ENCODE measurements around the gene APOBEC3B. TPM values are rescaled to one million over a fixed set of nuclear protein-coding genes. Genes with fewer than 3 reads are reported as not detected.

Gene APOBEC3B
- total RNA-seq, 2 experiments from 2014 or later: not detected

DNA sequence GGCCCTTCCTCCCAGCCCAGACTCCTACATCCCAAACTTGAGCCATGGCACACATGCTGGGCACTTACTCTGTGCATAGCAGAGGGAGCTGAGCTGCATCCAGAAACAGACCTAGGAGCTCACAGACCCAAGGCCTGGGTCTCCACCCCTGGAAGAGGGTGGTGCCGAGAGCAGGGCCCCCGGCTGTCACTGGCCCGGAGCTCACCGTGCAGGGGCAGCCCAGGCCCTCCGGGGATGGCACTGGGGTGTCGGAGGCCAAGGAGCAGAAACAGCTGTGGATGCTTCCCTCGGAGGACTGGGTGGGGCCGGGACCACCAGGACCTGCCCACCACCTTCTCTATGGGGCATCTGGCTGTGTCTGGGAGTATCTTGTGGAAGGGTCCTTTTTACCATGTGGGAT lies 29.1 kb upstream of the APOBEC3B start:
- DNase-seq (peak in 1 of 14 experiments; percentile 18), ATAC-seq (ENCODE audit: poor library complexity) (no peak)
- H3K27me3 ChIP-seq (ENCODE audit: control insufficient read depth in 1 of 2, insufficient read depth in 2 of 2, low read length in 2 of 2): no peaks in the 10 kb centered on the region
- Mint-ChIP-seq H3K4me3 (no peak overlapping the region), H3K9me3 (no peaks in the 10 kb centered on the region), H3K27me3 (peaks cover 4% of the 10 kb centered on the region), H3K36me3 (ENCODE audit: low read depth) (no peaks in the 10 kb centered on the region), H3K4me1 (ENCODE audit: low read depth) (no peaks in the 10 kb centered on the region), H3K27ac (no peak overlapping the region)
- H3K36me3 ChIP-seq (ENCODE audit: insufficient read depth, low read length): no peaks in the 10 kb centered on the region
- H3K4me3 ChIP-seq (ENCODE audit: low read length): no peak overlapping the region
- POLR2A ChIA-PET: no interaction called here
- H3K4me1 ChIP-seq (ENCODE audit: insufficient read depth, low read length): peaks cover 19% of the 10 kb centered on the region
- TF ChIP-seq, protein P1, sequence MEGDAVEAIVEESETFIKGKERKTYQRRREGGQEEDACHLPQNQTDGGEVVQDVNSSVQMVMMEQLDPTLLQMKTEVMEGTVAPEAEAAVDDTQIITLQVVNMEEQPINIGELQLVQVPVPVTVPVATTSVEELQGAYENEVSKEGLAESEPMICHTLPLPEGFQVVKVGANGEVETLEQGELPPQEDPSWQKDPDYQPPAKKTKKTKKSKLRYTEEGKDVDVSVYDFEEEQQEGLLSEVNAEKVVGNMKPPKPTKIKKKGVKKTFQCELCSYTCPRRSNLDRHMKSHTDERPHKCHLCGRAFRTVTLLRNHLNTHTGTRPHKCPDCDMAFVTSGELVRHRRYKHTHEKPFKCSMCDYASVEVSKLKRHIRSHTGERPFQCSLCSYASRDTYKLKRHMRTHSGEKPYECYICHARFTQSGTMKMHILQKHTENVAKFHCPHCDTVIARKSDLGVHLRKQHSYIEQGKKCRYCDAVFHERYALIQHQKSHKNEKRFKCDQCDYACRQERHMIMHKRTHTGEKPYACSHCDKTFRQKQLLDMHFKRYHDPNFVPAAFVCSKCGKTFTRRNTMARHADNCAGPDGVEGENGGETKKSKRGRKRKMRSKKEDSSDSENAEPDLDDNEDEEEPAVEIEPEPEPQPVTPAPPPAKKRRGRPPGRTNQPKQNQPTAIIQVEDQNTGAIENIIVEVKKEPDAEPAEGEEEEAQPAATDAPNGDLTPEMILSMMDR (IDR thresholded peaks at IDR 0.05): no peak
- CTCF ChIA-PET: no interaction called here
- H3K9me3 ChIP-seq (ENCODE audit: control insufficient read depth in 1 of 2, insufficient read depth in 1 of 2, low read length in 2 of 2): no peaks in the 10 kb centered on the region
- intact Hi-C loops (cut with DNase I, micrococcal nuclease): loop anchor here in 1 of 2 experiments (5.0 kb wide), 1 partner anchor 56 kb away; no protein-coding TSS in a partner anchor
- no peak overlapping the region for H3K27ac ChIP-seq (ENCODE audit: low read depth in 1 of 2, low read length in 2 of 2)

DNA sequence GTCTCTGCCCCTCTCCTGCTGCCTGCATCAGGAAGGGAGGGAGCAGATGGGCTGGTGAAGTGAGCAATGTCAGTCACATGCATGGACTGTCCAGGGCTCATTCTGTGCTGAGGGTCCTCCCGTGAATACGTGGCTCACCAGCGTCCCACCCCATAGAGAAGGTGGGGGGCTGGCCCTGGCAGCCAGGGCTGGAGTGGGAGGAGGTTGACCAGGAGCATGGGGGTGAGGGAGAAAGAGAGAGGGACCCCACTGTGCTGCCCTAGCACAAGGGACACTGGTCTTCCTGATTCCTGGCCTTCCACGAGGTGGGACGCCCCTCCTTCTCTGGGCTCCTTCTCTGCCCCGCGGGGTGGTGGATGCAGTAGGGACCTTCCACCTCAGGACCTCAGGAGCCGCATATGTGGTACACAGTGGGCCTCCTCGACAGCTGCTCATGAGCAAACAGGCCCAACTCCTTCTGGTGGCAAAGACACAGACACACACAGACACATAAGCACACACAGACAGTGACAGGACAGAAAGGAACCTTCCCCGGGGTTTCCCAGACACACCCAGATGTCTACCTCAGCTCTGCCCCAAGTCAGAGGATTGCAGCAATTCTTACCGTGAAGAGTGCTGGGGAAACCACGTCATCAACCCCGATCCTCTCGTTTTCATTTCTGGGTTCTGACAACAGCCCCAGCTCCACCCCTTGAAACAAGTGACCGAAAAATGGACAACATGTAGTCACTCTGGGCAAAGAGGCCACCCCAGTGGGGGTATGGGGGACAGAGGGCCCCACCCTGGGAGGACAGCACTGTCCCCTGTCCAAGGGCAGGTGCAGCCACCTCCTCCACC lies 28.4 kb upstream of the APOBEC3B start:
- no peak overlapping the region for H3K4me3 Mint-ChIP-seq
- H3K36me3 Mint-ChIP-seq (ENCODE audit: low read depth): no peaks in the 10 kb centered on the region
- Histone ChIP-seq H3K9me3 (ENCODE audit: control insufficient read depth in 1 of 2, insufficient read depth in 1 of 2, low read length in 2 of 2) (no peaks in the 10 kb centered on the region), H3K27ac (ENCODE audit: low read depth in 1 of 2, low read length in 2 of 2) (peak overlapping the region in 1 of 2 donors; percentile 47), H3K4me1 (ENCODE audit: insufficient read depth, low read length) (peaks cover 19% of the 10 kb centered on the region), H3K36me3 (ENCODE audit: insufficient read depth, low read length) (no peaks in the 10 kb centered on the region), H3K4me3 (ENCODE audit: low read length) (no peak overlapping the region), H3K27me3 (ENCODE audit: control insufficient read depth in 1 of 2, insufficient read depth in 2 of 2, low read length in 2 of 2) (no peaks in the 10 kb centered on the region)
- intact Hi-C loops (cut with DNase I, micrococcal nuclease): loop anchor here in 1 of 2 experiments (5.0 kb wide), 1 partner anchor 56 kb away; no protein-coding TSS in a partner anchor
- H3K27ac Mint-ChIP-seq: peak overlapping the region; percentile 52
- ChIA-PET POLR2A (no interaction called here), CTCF (no interaction called here)
- peaks cover 3% of the 10 kb centered on the region for H3K27me3 Mint-ChIP-seq
- TF ChIP-seq, protein P1 (IDR thresholded peaks at IDR 0.05): no peak
- DNase-seq (peak in 6 of 14 experiments; percentile 7 to 86 (median 32)), ATAC-seq (ENCODE audit: poor library complexity) (peak; percentile 86)
- H3K4me1 Mint-ChIP-seq (ENCODE audit: low read depth): no peaks in the 10 kb centered on the region
- no peaks in the 10 kb centered on the region for H3K9me3 Mint-ChIP-seq

DNA sequence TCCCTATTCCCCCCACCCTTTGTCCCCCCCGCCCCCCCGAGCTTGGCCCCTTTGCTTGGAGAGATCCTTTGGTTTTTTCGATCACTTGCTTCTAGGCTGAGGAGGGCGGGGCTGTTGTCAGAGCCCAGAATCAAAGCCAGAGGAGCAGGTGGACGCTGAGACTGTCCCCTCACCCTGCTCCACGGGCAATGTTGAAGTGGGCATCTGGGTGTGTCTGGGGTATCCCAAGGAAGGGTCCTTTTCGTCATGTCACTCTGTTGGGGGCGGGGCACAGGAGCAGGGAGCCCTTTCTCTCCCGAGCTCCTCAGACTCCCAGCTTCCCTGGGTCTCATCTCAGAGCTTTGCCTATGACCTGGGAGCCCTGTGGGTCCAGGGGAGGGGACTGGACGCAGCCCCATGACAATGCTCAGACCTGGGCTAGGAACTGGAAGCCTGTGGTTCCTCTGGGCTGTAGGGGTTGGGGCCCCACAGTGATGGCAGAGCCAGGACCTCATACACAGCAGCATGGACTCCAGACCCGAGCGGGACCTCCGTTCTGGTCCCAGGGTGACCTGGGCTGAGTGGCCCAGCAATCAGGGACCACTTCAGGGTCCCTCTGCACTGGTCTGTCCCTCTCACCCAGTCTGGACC lies 27.6 kb upstream of the APOBEC3B start:
- no peaks in the 10 kb centered on the region for H3K4me1 Mint-ChIP-seq (ENCODE audit: low read depth)
- DNase-seq (no peak), ATAC-seq (ENCODE audit: poor library complexity) (no peak)
- Histone ChIP-seq H3K4me3 (ENCODE audit: low read length) (no peak overlapping the region), H3K27me3 (ENCODE audit: control insufficient read depth in 1 of 2, insufficient read depth in 2 of 2, low read length in 2 of 2) (no peaks in the 10 kb centered on the region), H3K36me3 (ENCODE audit: insufficient read depth, low read length) (no peaks in the 10 kb centered on the region), H3K4me1 (ENCODE audit: insufficient read depth, low read length) (peaks cover 26% of the 10 kb centered on the region), H3K27ac (ENCODE audit: low read depth in 1 of 2, low read length in 2 of 2) (no peak overlapping the region), H3K9me3 (ENCODE audit: control insufficient read depth in 1 of 2, insufficient read depth in 1 of 2, low read length in 2 of 2) (no peaks in the 10 kb centered on the region)
- no peak overlapping the region for H3K4me3 Mint-ChIP-seq
- H3K36me3 Mint-ChIP-seq (ENCODE audit: low read depth): no peaks in the 10 kb centered on the region
- ChIA-PET POLR2A (no interaction called here), CTCF (no interaction called here)
- intact Hi-C loops (cut with DNase I, micrococcal nuclease): loop anchor here in 1 of 2 experiments (5.0 kb wide), 1 partner anchor 57 kb away; no protein-coding TSS in a partner anchor
- TF ChIP-seq, protein P1 (IDR thresholded peaks at IDR 0.05): no peak
- H3K27ac Mint-ChIP-seq: no peak overlapping the region
- H3K9me3 Mint-ChIP-seq: no peaks in the 10 kb centered on the region
- no peaks in the 10 kb centered on the region for H3K27me3 Mint-ChIP-seq

All from CD4-positive, alpha-beta T cell (primary cell).